OCI-LY7 (cell line): Measurements from ENCODE around the gene LRRFIP2. TPM values are rescaled to one million over a fixed set of nuclear protein-coding genes. Genes with fewer than 3 reads are reported as not detected.

Experiments used
- BruUV-seq: library from RNA; stranded (reverse); fragments of 400-500 nt; replicated peaks from 2 replicates; lab custom pipeline; 2021; lab: Mats Ljungman, UMichigan
- CTCF ChIA-PET: fragments of 300-600 bp; sonication (Branson Sonifier 250); formaldehyde crosslinking; loops from one replicate; lab custom pipeline; 2022; ENCODE audit warnings: antibody characterized with exemption; ENCODE audit not compliant: unreplicated experiment; lab: Charles Lee
- POLR2A ChIA-PET: fragments of 300-600 bp; sonication (Branson Sonifier 250); formaldehyde crosslinking; loops from one replicate; lab custom pipeline; 2022; ENCODE audit warnings: antibody characterized with exemption; lab: Charles Lee
- DNase-seq: peaks from one replicate; pipeline ENCODE4 v3.0.0-alpha.2; 2015; ENCODE audit warnings: low spot score
- H2AFZ ChIP-seq: fragments of 200-600 bp; sonication (generic), shearing (Covaris generic); 2 replicates; pipeline ENCODE4 v1.6.1; 2014; ENCODE audit warnings: mild to moderate bottlenecking, antibody characterized with exemption, low read length, moderate library complexity
- H3K27ac ChIP-seq: fragments of 200-600 bp; sonication (generic); 2 replicates; pipeline ENCODE4 v1.5.1; 2014; ENCODE audit warnings: mixed run types, low read depth, mild to moderate bottlenecking, moderate library complexity, low read length, inconsistent platforms; ENCODE audit not compliant: poor library complexity, severe bottlenecking
- H3K36me3 ChIP-seq: fragments of 200-600 bp; sonication (generic); 2 replicates; pipeline ENCODE4 v1.6.1; 2014; ENCODE audit warnings: mild to moderate bottlenecking, antibody characterized with exemption, low read length, moderate library complexity, mixed read lengths; ENCODE audit not compliant: insufficient read depth
- H3K4me1 ChIP-seq: fragments of 200-600 bp; sonication (generic); 2 replicates; pipeline ENCODE4 v1.5.1; 2014; ENCODE audit warnings: mild to moderate bottlenecking, low read length; ENCODE audit not compliant: insufficient read depth, poor library complexity, severe bottlenecking
- H3K4me2 ChIP-seq: fragments of 200-600 bp; sonication (generic); 2 replicates; pipeline ENCODE4 v1.6.1; 2014; ENCODE audit warnings: mild to moderate bottlenecking, low read length
- H3K4me3 ChIP-seq: fragments of 200-600 bp; sonication (generic); 2 replicates; pipeline ENCODE4 v1.5.1; 2014; ENCODE audit warnings: mild to moderate bottlenecking, low read depth, low read length; ENCODE audit not compliant: poor library complexity, severe bottlenecking
- H3K79me2 ChIP-seq: fragments of 200-600 bp; sonication (generic); 2 replicates; pipeline ENCODE4 v1.6.1; 2016; ENCODE audit warnings: low read depth, mild to moderate bottlenecking, low read length, moderate library complexity, mixed read lengths; ENCODE audit not compliant: insufficient read depth
- H3K9me2 ChIP-seq: fragments of 200-600 bp; sonication (generic); 2 replicates; pipeline ENCODE4 v1.6.1; 2016; ENCODE audit warnings: mild to moderate bottlenecking, low read length, mixed read lengths; ENCODE audit not compliant: insufficient read depth
- H3K9me3 ChIP-seq: fragments of 200-600 bp; sonication (generic); 2 replicates; pipeline ENCODE4 v1.6.1; 2014; ENCODE audit warnings: mild to moderate bottlenecking, mixed run types, low read length, mixed read lengths
- H4K20me1 ChIP-seq: fragments of 200-600 bp; sonication (generic); 2 replicates; pipeline ENCODE4 v1.6.1; 2014; ENCODE audit warnings: mild to moderate bottlenecking, antibody characterized with exemption, low read length, moderate library complexity, mixed read lengths; ENCODE audit not compliant: insufficient read depth
- CTCF ChIP-seq: fragments of 200-600 bp; sonication (generic); conservative IDR thresholded peaks from 2 replicates; pipeline ENCODE4 v1.5.1; 2014; ENCODE audit warnings: mild to moderate bottlenecking, antibody characterized with exemption, low read length, moderate library complexity, mixed read lengths
- EZH2phosphoT487 ChIP-seq: fragments of 200-600 bp; sonication (generic); IDR thresholded peaks from 2 replicates; pipeline ENCODE4 v1.6.1; 2018; ENCODE audit warnings: low read depth, borderline replicate concordance, mild to moderate bottlenecking, mixed run types, antibody characterized with exemption, low read length, moderate library complexity, mixed read lengths
- intact Hi-C: fragments of 100-400 bp; cut with micrococcal nuclease; formaldehyde crosslinking; loops from one replicate; pipeline ENCODE4 v1.10.0; 2022; ENCODE audit not compliant: unreplicated experiment
- total RNA-seq, 2 experiments: library from RNA; depleted of rRNA in 1 of 2; stranded (reverse); fragments of >200 nt in 1 of 2; shearing (Covaris generic) in 1 of 2; gene quantifications; 2 replicates each; pipeline ENCODE4 v1.2.3, GENCODE V29; 2014 to 2022

LRRFIP2 gene
- total RNA-seq, 2 experiments from 2014 or later = 23.7 to 37.3 TPM

- CTCF ChIA-PET = no interaction called here
- H3K27ac ChIP-seq = no peak overlapping the region
- no peak overlapping the region for H3K4me3 ChIP-seq
- no peaks in the 10 kb centered on the region for H3K9me3 ChIP-seq
- POLR2A ChIA-PET = interaction anchor here (0.6 kb wide), 1 partner anchor 15 kb away, joined by 5 read pairs; no protein-coding TSS in a partner anchor
- no peak overlapping the region for H3K4me2 ChIP-seq
- no peaks in the 10 kb centered on the region for H3K36me3 ChIP-seq
- intact Hi-C loops = no loop called here
- no peaks in the 10 kb centered on the region for H3K4me1 ChIP-seq
- no peak for DNase-seq
- no peaks in the 10 kb centered on the region for H3K9me2 ChIP-seq
- no peaks in the 10 kb centered on the region for H3K79me2 ChIP-seq
- H4K20me1 ChIP-seq = no peaks in the 10 kb centered on the region
- no peak for TF ChIP-seq EZH2phosphoT487
- TF ChIP-seq CTCF = no peak
- BruUV-seq = no TSS peak
- H2AFZ ChIP-seq = no peak overlapping the region
Measured at GRCh38 chr3:37204314-37204713, 29.9 kb upstream of the LRRFIP2 start.

GRCh38 chr3:37202035-37202434 is 27.7 kb upstream of the LRRFIP2 start:
- Histone ChIP-seq H3K36me3 (no peaks in the 10 kb centered on the region), H3K79me2 (no peaks in the 10 kb centered on the region), H3K4me3 (no peak overlapping the region), H3K9me2 (no peaks in the 10 kb centered on the region), H3K9me3 (no peaks in the 10 kb centered on the region), H4K20me1 (no peaks in the 10 kb centered on the region), H3K27ac (no peak overlapping the region), H3K4me2 (no peak overlapping the region), H2AFZ (no peak overlapping the region), H3K4me1 (no peaks in the 10 kb centered on the region)
- intact Hi-C loops = no loop called here
- POLR2A ChIA-PET = interaction anchor here (0.8 to 1.0 kb wide), 2 partner anchors 22 to 195 kb away, joined by 3 read pairs; no protein-coding TSS in a partner anchor
- DNase-seq = no peak
- CTCF ChIA-PET = no interaction called here
- TF ChIP-seq CTCF = no peak
- no peak for TF ChIP-seq EZH2phosphoT487
- no TSS peak for BruUV-seq

GRCh38 chr3:37200141-37200540 is 25.8 kb upstream of the LRRFIP2 start:
- BruUV-seq = no TSS peak
- Histone ChIP-seq H3K36me3 (no peaks in the 10 kb centered on the region), H3K79me2 (no peaks in the 10 kb centered on the region), H3K4me2 (no peak overlapping the region), H3K27ac (no peak overlapping the region), H3K4me1 (no peaks in the 10 kb centered on the region), H3K9me2 (no peaks in the 10 kb centered on the region), H4K20me1 (no peaks in the 10 kb centered on the region), H2AFZ (no peak overlapping the region), H3K9me3 (no peaks in the 10 kb centered on the region), H3K4me3 (no peak overlapping the region)
- no peak for TF ChIP-seq CTCF
- TF ChIP-seq EZH2phosphoT487 = no peak
- CTCF ChIA-PET = no interaction called here
- POLR2A ChIA-PET = interaction anchor here (0.7 to 1.3 kb wide), 2 partner anchors 16 to 53 kb away, joined by 3 read pairs; no protein-coding TSS in a partner anchor
- intact Hi-C loops = no loop called here
- DNase-seq = no peak
